IPS DF 4.7 (cell line): ENCODE measurements around the gene EFHC1.
"Not testable (repeated sequence)": the region's sequence is repeated elsewhere in the genome, so short reads cannot be mapped to it uniquely, and the experiment has no call there.

Experiments
- DNase-seq: peaks from one replicate; pipeline ENCODE4 v3.0.0-alpha.2; 2013; ENCODE audit warnings: low spot score; ENCODE audit errors: extremely low read depth

Gene EFHC1

GRCh38 chr6:52433294-52433693, 13.2 kb downstream of the EFHC1 start:
- not testable (repeated sequence) for DNase-seq

- DNase-seq = no peak
Measured at GRCh38 chr6:52435345-52435744, 15.2 kb downstream of the EFHC1 start.

- no peak for DNase-seq
Measured at GRCh38 chr6:52438926-52439325, 18.8 kb downstream of the EFHC1 start.

GRCh38 chr6:52454556-52454955, 34.4 kb downstream of the EFHC1 start:
- no peak for DNase-seq

- DNase-seq = no peak
Measured at GRCh38 chr6:52457096-52457495, 37.0 kb downstream of the EFHC1 start.

GRCh38 chr6:52461194-52461593, 41.1 kb downstream of the EFHC1 start:
- not testable (repeated sequence) for DNase-seq

- DNase-seq = no peak
Measured at GRCh38 chr6:52474173-52474572, 54.0 kb downstream of the EFHC1 start.

GRCh38 chr6:52475307-52475706, 55.2 kb downstream of the EFHC1 start:
- DNase-seq = no peak

- DNase-seq = no peak
Measured at GRCh38 chr6:52482903-52483670, 62.9 kb downstream of the EFHC1 start.

- no peak for DNase-seq
Measured at GRCh38 chr6:52483671-52484003, 63.5 kb downstream of the EFHC1 start.

GRCh38 chr6:52489881-52490280, 69.7 kb downstream of the EFHC1 start:
- DNase-seq = no peak

- DNase-seq = no peak
Measured at GRCh38 chr6:52491203-52492069, 71.3 kb downstream of the EFHC1 start.

- DNase-seq = no peak
Measured at GRCh38 chr6:52493669-52494068, 73.5 kb downstream of the EFHC1 start.

GRCh38 chr6:52494298-52495072, 74.3 kb downstream of the EFHC1 start:
- DNase-seq = no peak

GRCh38 chr6:52495922-52496321, 75.8 kb downstream of the EFHC1 start:
- DNase-seq = no peak

GRCh38 chr6:52496631-52497030, 76.5 kb downstream of the EFHC1 start:
- DNase-seq = no peak

GRCh38 chr6:52497652-52498408, 77.7 kb downstream of the EFHC1 start:
- no peak for DNase-seq

GRCh38 chr6:52498538-52499017, 78.4 kb downstream of the EFHC1 start:
- no peak for DNase-seq

GRCh38 chr6:52499026-52499425, 78.9 kb downstream of the EFHC1 start:
- DNase-seq = no peak

GRCh38 chr6:52499681-52500236, 79.6 kb downstream of the EFHC1 start:
- DNase-seq = no peak
